ENCODE results near the gene C4BPA. TPM values are rescaled to one million over a fixed set of nuclear protein-coding genes. Genes with fewer than 3 reads are reported as not detected.

The C4BPA gene
- total and polyA plus RNA-seq, 9 of the 15 experiments (the other 6 are each of a cell fraction or from before 2014, with no cell fraction given) = 0.04 to 0.22 (median 0.11) TPM; not detected in 3

GRCh38 chr1:207173396-207173795, 69.4 kb downstream of the C4BPA start:
- no peak overlapping the region for H3K4me2 ChIP-seq (ENCODE audit: insufficient read depth, low read length)
- no peak overlapping the region for H3K9ac ChIP-seq (ENCODE audit: insufficient read depth in 1 of 2, low read depth in 2 of 2, low read length in 2 of 2)
- no peak overlapping the region for H3K4me3 ChIP-seq
- H3K9me1 ChIP-seq (ENCODE audit: control insufficient read depth, insufficient read depth, low read length) = no peaks in the 10 kb centered on the region
- TF ChIP-seq ETS1 (conservative IDR thresholded peaks at IDR 0.05; ENCODE audit: control insufficient read depth, low read depth, low read length) (no peak), ZNF780A (CRISPR knock-in tag; IDR thresholded peaks at IDR 0.05) (no peak), SREBF2 (CRISPR knock-in tag; IDR thresholded peaks at IDR 0.05) (no peak), WHSC1 (IDR thresholded peaks at IDR 0.05; ENCODE audit: low read length) (no peak), HNRNPK (IDR thresholded peaks at IDR 0.05; ENCODE audit: low read depth, low read length, poor library complexity, severe bottlenecking) (no peak), TRIM24 (IDR thresholded peaks at IDR 0.05) (no peak), EP400 (IDR thresholded peaks at IDR 0.05) (no peak), MCM3 (IDR thresholded peaks at IDR 0.05) (no peak), TBP (optimal IDR thresholded peaks at IDR 0.05; ENCODE audit: low read depth, low read length) (no peak), CBFB (CRISPR knock-in tag; IDR thresholded peaks at IDR 0.05) (no peak), ZNF609 (CRISPR knock-in tag; IDR thresholded peaks at IDR 0.05; ENCODE audit: borderline replicate concordance) (no peak), ADNP (tag; IDR thresholded peaks at IDR 0.05) (no peak), PPARD (CRISPR knock-in tag; IDR thresholded peaks at IDR 0.05) (no peak), FOXM1 (IDR thresholded peaks at IDR 0.05; ENCODE audit: low read depth) (no peak), FOXM1 (CRISPR knock-in tag; IDR thresholded peaks at IDR 0.05; ENCODE audit: low read depth) (no peak), NFXL1 (CRISPR knock-in tag; IDR thresholded peaks at IDR 0.05) (no peak), GABPA (tag; conservative IDR thresholded peaks at IDR 0.05; ENCODE audit: low read depth) (no peak)
- WGBS (ENCODE audit: insufficient coverage, low coverage, missing lambda C conversion rate) = 33% methylated on average over 4 of the region's 4 CpGs
- H2AFZ ChIP-seq (ENCODE audit: low read depth, low read length) = 0 out of 2 replicates have a peak overlapping the region, but pooled peaks have one; percentile 1
- in situ Hi-C loops (cut with MboI) (no loop called here), intact Hi-C loops (cut with micrococcal nuclease) (no loop called here)
- POLR2A ChIA-PET = interaction anchor here (1.0 kb wide), 1 partner anchor 8 kb away, joined by 5 read pairs; no protein-coding TSS in a partner anchor
- CTCF ChIA-PET (ENCODE audit: low intra/inter-chr PET ratio) = no interaction called here
- H3K36me3 ChIP-seq (ENCODE audit: control insufficient read depth, insufficient read depth, low read length) = no peaks in the 10 kb centered on the region
- H4K20me1 ChIP-seq (replicated peaks; ENCODE audit: control insufficient read depth, insufficient read depth, low read length) = no peaks in the 10 kb centered on the region
- no peak for ATAC-seq
- H3K79me2 ChIP-seq (ENCODE audit: control insufficient read depth, insufficient read depth, low read length) = no peaks in the 10 kb centered on the region
- no TSS peak for BruUV-seq (replicated peaks)
- peaks cover 4% of the 10 kb centered on the region for H3K9me3 ChIP-seq (replicated peaks; ENCODE audit: control insufficient read depth, insufficient read depth, low read depth, low read length)
- H3K27me3 ChIP-seq (ENCODE audit: control insufficient read depth in 2 of 2, insufficient read depth in 2 of 2, low read length in 2 of 2) = no peaks in the 10 kb centered on the region
- DNase-seq (ENCODE audit: extremely low read depth in 1 of 4, low spot score in 3 of 4) = no peak
- no peak overlapping the region for H3K27ac ChIP-seq (ENCODE audit: extremely low read depth, low read depth, low read length)
- no peak for FAIRE-seq
- no peaks in the 10 kb centered on the region for H3K4me1 ChIP-seq (replicated peaks in 1 of 2; ENCODE audit: control insufficient read depth in 2 of 2, insufficient read depth in 2 of 2, low read length in 2 of 2)

All from K562 (cell line).